VCaP (cell line): ENCODE data around the gene IER3IP1.
"Not testable (repeated sequence)": the region's sequence is repeated elsewhere in the genome, so short reads cannot be mapped to it uniquely, and the experiment has no call there.

Experiments used
- H3K27ac ChIP-seq: fragments of 450-650 bp; 2 replicates; pipeline ENCODE4 v1.5.1; 2017
- CTCF ChIP-seq: fragments of 450-650 bp; conservative IDR thresholded peaks from 2 replicates; pipeline ENCODE4 v1.5.1; 2017; ENCODE audit warnings: mild to moderate bottlenecking, moderate library complexity

IER3IP1 gene

DNA sequence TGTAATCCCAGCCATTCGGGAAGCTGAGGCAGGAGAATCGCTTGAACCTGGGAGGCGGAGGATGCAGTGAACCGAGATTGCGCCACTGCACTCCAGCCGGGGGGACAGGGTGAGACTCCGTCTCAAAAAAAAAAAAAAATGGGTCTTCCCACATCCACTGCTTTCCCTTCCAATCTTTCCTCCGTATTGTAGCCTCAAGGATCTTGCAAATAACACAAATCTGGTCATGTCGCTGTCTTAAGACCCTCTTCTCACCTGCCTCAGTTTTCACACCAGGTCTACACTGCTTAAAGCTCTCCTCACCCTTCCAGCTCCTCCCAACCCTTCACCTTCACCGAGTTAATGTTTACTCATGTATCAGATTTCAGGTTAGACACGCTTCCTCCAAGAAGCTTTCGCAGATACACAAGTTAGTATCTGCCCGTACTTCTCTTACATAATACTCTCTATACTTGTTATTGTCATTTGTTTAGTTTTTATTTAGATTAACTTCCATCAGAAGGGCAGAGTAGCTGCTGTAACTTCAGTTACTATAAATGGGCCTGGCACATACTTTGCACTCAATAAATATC, 1.5 kb downstream of the IER3IP1 start:
- peak overlapping the region; percentile 86 for H3K27ac ChIP-seq

DNA sequence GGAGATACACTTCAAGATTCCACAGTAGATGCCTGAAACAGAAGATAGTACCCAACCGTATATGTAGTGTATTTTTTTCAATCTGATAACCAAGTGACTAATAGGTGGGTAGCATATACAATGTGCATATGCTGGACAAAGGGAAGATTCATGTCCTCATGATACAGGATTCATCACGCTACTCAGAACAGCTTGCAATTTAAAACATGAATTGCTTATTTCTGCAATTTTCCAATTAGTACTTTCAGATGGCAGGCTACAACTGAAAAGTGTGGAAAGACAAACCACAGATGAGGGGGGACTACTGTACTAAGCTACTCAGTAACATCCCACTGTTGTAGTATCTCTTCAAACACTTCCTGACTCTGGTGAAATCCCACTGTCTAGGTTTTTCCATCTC, 3.7 kb downstream of the IER3IP1 start:
- H3K27ac ChIP-seq, result no peak overlapping the region
- TF ChIP-seq CTCF, result no peak

More for the DNA sequence above, 1.5 kb downstream of the IER3IP1 start:
- TF ChIP-seq CTCF, result no peak

GRCh38 chr18:47168913-47169312, 7.3 kb downstream of the IER3IP1 start:
- no peak for TF ChIP-seq CTCF
- no peak overlapping the region for H3K27ac ChIP-seq

GRCh38 chr18:47168509-47168908, 7.7 kb downstream of the IER3IP1 start:
- TF ChIP-seq CTCF, result no peak
- no peak overlapping the region for H3K27ac ChIP-seq

DNA sequence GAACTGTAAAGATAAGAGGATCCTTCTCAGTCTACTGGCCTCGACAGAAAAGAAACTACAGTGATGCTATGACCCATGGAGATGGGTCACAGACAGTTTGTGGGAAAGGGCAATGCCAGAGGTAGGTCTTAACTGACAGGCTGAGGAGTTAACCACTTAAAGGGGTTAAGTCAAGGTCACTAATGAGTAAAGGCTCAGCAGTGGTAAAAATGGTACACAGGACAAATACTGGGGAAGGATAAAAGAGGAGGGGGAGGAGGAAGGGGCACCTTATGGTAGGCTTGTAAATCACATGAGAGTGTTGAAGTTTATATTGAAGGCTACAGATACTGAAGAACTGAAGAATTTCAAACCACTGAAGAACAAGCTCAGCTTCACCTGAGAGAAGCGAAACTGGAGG, 9.9 kb downstream of the IER3IP1 start:
- TF ChIP-seq CTCF, result no peak
- peak overlapping the region; percentile 42 for H3K27ac ChIP-seq

DNA sequence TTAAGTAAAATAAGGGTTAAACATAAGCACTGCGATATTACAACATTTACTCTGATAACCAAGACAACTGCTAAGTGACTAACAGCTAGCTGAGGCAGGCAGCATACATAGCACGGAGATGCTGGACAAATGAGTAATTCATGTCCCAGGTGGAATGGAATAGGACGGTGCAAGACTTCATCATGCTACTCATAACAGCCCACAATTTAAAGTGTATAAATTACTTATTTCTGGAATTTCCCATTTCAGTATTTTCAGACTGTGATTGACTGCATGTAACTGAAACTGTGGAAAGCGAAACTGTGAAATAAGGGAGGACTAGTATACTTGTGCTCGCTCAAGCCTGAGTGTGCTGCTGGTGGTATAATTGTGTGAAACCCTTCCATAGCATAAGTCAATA, 12.9 kb downstream of the IER3IP1 start:
- H3K27ac ChIP-seq, result no peak overlapping the region
- TF ChIP-seq CTCF, result no peak

DNA sequence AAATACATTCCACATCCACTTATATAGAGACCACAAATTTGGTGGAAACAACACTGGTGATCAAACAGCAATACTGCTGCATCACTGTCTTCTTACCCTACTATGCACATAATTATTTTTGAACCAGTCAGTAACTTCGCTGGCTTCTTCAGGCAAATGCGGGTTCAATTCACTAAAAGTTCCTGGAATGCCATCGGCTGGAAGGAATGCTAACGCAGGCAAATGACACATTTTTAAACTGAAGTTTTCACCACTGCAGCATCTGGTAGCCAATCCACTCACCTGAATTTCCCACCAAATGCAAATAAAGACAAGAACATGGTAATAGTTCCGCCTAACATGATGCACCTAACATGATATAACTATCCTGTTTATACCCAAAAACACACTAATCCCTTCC, 15.9 kb downstream of the IER3IP1 start:
- TF ChIP-seq CTCF, result no peak

DNA sequence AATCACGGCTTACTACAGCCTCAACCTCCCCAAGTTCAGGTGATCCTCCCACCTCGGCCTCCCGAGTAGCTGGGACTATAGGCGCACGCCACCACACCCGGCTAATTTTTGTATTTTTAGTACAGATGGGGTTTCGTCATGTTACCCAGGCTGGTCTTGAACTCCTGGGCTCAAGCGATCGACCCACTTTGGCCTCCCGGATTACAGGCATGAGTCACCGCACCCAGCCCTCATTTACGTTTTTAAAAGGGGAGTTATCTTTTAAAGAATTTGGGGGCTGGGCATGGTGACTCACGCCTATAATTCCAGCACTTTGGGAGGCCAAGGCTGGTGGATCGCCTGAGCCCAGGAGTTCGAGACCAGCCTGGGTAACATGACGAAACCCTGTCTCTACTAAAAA, 17.8 kb downstream of the IER3IP1 start:
- H3K27ac ChIP-seq, result not testable (repeated sequence)

More for the DNA sequence above, 15.9 kb downstream of the IER3IP1 start:
- no peak overlapping the region for H3K27ac ChIP-seq
